Astrocyte (in vitro differentiated cells and primary cell): Measurements from ENCODE around the gene IL4R. TPM values are rescaled to one million over a fixed set of nuclear protein-coding genes. Genes with fewer than 3 reads are reported as not detected.
A peak's percentile ranks its signal among the peaks of the same experiment; 100 is the strongest.
"Not testable (repeated sequence)": the region's sequence is repeated elsewhere in the genome, so short reads cannot be mapped to it uniquely, and the experiment has no call there.

ENCODE experiments used
- DNase-seq: peaks from one replicate; pipeline ENCODE4 v3.0.0-alpha.2; 2010; ENCODE audit warnings: low read depth
- FAIRE-seq: peaks from 2 replicates; lab custom pipeline; 2011; peaks lifted over from hg19 to GRCh38; lab: Jason Lieb, UNC
- H2AFZ ChIP-seq: 2 replicates; pipeline ENCODE4 v1.6.0; 2012; ENCODE audit warnings: low read depth, low read length, inconsistent platforms
- H3K27ac ChIP-seq: 2 replicates; pipeline ENCODE4 v1.5.1; 2011; ENCODE audit warnings: low read depth, low read length, inconsistent platforms
- H3K27me3 ChIP-seq: 2 replicates; pipeline ENCODE4 v1.6.0; 2011; ENCODE audit warnings: low read length, inconsistent platforms; ENCODE audit not compliant: insufficient read depth
- H3K36me3 ChIP-seq: 2 replicates; pipeline ENCODE4 v1.5.1; 2011; ENCODE audit warnings: low read length, inconsistent platforms; ENCODE audit not compliant: insufficient read depth
- H3K4me1 ChIP-seq: 2 replicates; pipeline ENCODE4 v1.5.1; 2011; ENCODE audit warnings: low read length, inconsistent platforms; ENCODE audit not compliant: insufficient read depth
- H3K4me2 ChIP-seq: 2 replicates; pipeline ENCODE4 v1.6.0; 2012; ENCODE audit warnings: low read length, inconsistent platforms
- H3K4me3 ChIP-seq: 2 replicates; pipeline ENCODE4 v1.5.1; 2011; ENCODE audit warnings: low read depth, mild to moderate bottlenecking, low read length, inconsistent platforms; ENCODE audit not compliant: insufficient read depth
- H3K79me2 ChIP-seq: 2 replicates; pipeline ENCODE4 v1.6.0; 2012; ENCODE audit warnings: mild to moderate bottlenecking, low read length, inconsistent platforms; ENCODE audit not compliant: insufficient read depth
- H3K9ac ChIP-seq: 2 replicates; pipeline ENCODE4 v1.6.0; 2012; ENCODE audit warnings: mild to moderate bottlenecking, low read length, inconsistent platforms
- H3K9me3 ChIP-seq: 2 replicates; pipeline ENCODE4 v1.5.1; 2012; ENCODE audit warnings: low read depth, mild to moderate bottlenecking, low read length, inconsistent platforms; ENCODE audit not compliant: insufficient read depth
- H4K20me1 ChIP-seq: 2 replicates; pipeline ENCODE4 v1.6.0; 2012; ENCODE audit warnings: low read length, inconsistent platforms; ENCODE audit not compliant: insufficient read depth
- H3K27ac Mint-ChIP-seq: one replicate; pipeline ENCODE4 v1.8.0; 2021; ENCODE audit warnings: mild to moderate bottlenecking, mixed read lengths; ENCODE audit not compliant: unreplicated experiment
- H3K27me3 Mint-ChIP-seq: one replicate; pipeline ENCODE4 v1.8.0; 2021; ENCODE audit warnings: low read depth, mixed read lengths; ENCODE audit not compliant: unreplicated experiment
- H3K36me3 Mint-ChIP-seq: one replicate; pipeline ENCODE4 v1.8.0; 2021; ENCODE audit warnings: low read depth, mixed read lengths; ENCODE audit not compliant: unreplicated experiment
- H3K4me1 Mint-ChIP-seq: one replicate; pipeline ENCODE4 v1.8.0; 2021; ENCODE audit warnings: low read depth, mixed read lengths; ENCODE audit not compliant: unreplicated experiment
- H3K4me3 Mint-ChIP-seq: one replicate; pipeline ENCODE4 v1.8.0; 2021; ENCODE audit warnings: mild to moderate bottlenecking, moderate library complexity, mixed read lengths; ENCODE audit not compliant: unreplicated experiment
- H3K9me3 Mint-ChIP-seq: one replicate; pipeline ENCODE4 v1.8.0; 2021; ENCODE audit warnings: mild to moderate bottlenecking, mixed read lengths; ENCODE audit not compliant: unreplicated experiment
- CTCF ChIP-seq: IDR thresholded peaks from 2 replicates; pipeline ENCODE4 v1.5.1; 2011; ENCODE audit warnings: low read depth, mild to moderate bottlenecking, inconsistent platforms, low read length, moderate library complexity; ENCODE audit not compliant: insufficient read depth
- EZH2 ChIP-seq: IDR thresholded peaks from 2 replicates; pipeline ENCODE4 v1.6.1; 2012; ENCODE audit warnings: mild to moderate bottlenecking, low read length, inconsistent platforms; ENCODE audit not compliant: insufficient read depth
- total RNA-seq: library from RNA; stranded (reverse); gene quantifications from 2 replicates; pipeline ENCODE4 v1.2.1, GENCODE V29; 2021

IL4R gene
- total RNA-seq, 1 donor from 2014 or later = 17.5 TPM

GRCh38 chr16:27328937-27329336, 15.2 kb downstream of the IL4R start:
- peaks cover 52% of the 10 kb centered on the region for H3K79me2 ChIP-seq
- H3K4me1 Mint-ChIP-seq = peaks cover 7% of the 10 kb centered on the region
- H3K27ac Mint-ChIP-seq = no peak overlapping the region
- no peak overlapping the region for H3K4me3 Mint-ChIP-seq
- H3K9ac ChIP-seq = no peak overlapping the region
- H3K27ac ChIP-seq = no peak overlapping the region
- DNase-seq = no peak
- no peak overlapping the region for H3K4me2 ChIP-seq
- H4K20me1 ChIP-seq = no peaks in the 10 kb centered on the region
- FAIRE-seq = no peak
- no peak overlapping the region for H2AFZ ChIP-seq
- no peaks in the 10 kb centered on the region for H3K27me3 Mint-ChIP-seq
- H3K4me3 ChIP-seq = no peak overlapping the region
- H3K9me3 ChIP-seq = no peaks in the 10 kb centered on the region
- peaks cover 2% of the 10 kb centered on the region for H3K36me3 Mint-ChIP-seq
- no peaks in the 10 kb centered on the region for H3K27me3 ChIP-seq
- TF ChIP-seq EZH2 = no peak
- TF ChIP-seq CTCF = no peak
- peaks cover 4% of the 10 kb centered on the region for H3K9me3 Mint-ChIP-seq
- H3K4me1 ChIP-seq = peaks cover 27% of the 10 kb centered on the region
- H3K36me3 ChIP-seq = peaks cover 5% of the 10 kb centered on the region

DNA sequence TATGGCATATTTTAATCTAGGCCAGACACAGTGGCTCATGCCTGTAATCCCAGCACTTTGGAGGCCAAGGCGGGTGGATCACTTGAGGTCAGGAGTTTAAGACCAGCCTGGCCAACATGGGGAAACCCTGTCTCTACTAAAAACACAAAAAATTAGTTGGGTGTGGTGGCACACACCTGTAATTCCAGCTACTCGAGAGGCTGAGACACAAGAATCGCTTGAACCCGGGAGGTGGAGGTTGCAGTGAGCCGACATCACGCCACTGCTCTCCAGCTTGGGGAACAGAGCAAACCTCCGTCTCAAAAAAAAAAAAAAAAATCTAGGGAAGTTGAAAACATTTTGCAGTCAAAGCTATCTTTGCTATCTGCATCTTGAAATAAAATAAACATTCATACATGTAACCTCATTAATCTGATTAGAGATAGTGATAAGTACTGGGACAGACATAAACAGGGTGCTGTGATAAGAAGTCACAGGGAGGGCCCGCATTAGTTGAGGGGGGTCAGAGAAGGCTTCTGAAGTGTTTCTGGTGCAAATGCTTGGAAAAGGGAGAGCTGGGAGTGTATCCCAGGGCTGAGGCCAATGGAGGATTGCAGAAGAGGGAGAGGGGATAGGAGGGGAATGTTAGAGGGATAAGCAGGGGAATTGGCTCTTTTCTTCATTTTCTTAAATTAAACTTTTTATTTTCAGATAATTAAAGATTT, 15.8 kb downstream of the IL4R start:
- not testable (repeated sequence) for H3K27me3 Mint-ChIP-seq, FAIRE-seq, H3K9me3 ChIP-seq, H3K36me3 ChIP-seq, H3K27me3 ChIP-seq, H4K20me1 ChIP-seq, H2AFZ ChIP-seq, H3K4me2 ChIP-seq, H3K9me3 Mint-ChIP-seq, H3K4me3 ChIP-seq, H3K4me3 Mint-ChIP-seq, H3K36me3 Mint-ChIP-seq, H3K27ac Mint-ChIP-seq, H3K4me1 Mint-ChIP-seq
- peak; percentile 47 for DNase-seq
- peak overlapping the region; percentile 67 for H3K9ac ChIP-seq
- peak overlapping the region; percentile 88 for H3K27ac ChIP-seq
- H3K4me1 ChIP-seq = peaks cover 27% of the 10 kb centered on the region
- H3K79me2 ChIP-seq = peaks cover 52% of the 10 kb centered on the region

GRCh38 chr16:27330542-27330941, 16.8 kb downstream of the IL4R start:
- H3K9ac ChIP-seq = peak overlapping the region; percentile 76
- H2AFZ ChIP-seq = no peak overlapping the region
- no peaks in the 10 kb centered on the region for H3K27me3 Mint-ChIP-seq
- peak overlapping the region; percentile 22 for H3K4me2 ChIP-seq
- peaks cover 54% of the 10 kb centered on the region for H3K79me2 ChIP-seq
- H3K4me1 ChIP-seq = peaks cover 27% of the 10 kb centered on the region
- H3K36me3 Mint-ChIP-seq = peaks cover 4% of the 10 kb centered on the region
- no peaks in the 10 kb centered on the region for H3K27me3 ChIP-seq
- no peak overlapping the region for H3K4me3 Mint-ChIP-seq
- no peak for TF ChIP-seq EZH2
- no peak overlapping the region for H3K27ac Mint-ChIP-seq
- no peaks in the 10 kb centered on the region for H3K9me3 ChIP-seq
- peak; percentile 95 for DNase-seq
- peak overlapping the region; percentile 88 for H3K27ac ChIP-seq
- H3K36me3 ChIP-seq = peaks cover 8% of the 10 kb centered on the region
- peaks cover 4% of the 10 kb centered on the region for H3K9me3 Mint-ChIP-seq
- H3K4me1 Mint-ChIP-seq = peaks cover 7% of the 10 kb centered on the region
- no peak for FAIRE-seq
- no peak overlapping the region for H3K4me3 ChIP-seq
- peaks cover 4% of the 10 kb centered on the region for H4K20me1 ChIP-seq
